SHP77 treated with DMSO at 0.1 percent for 48 hours (cell line): ENCODE results near the gene SPRED1.

ENCODE experiments used
- DNase-seq: peaks from one replicate; lab custom pipeline; 2025; lab: John Stamatoyannopoulos, UW

SPRED1 gene

GRCh38 chr15:38354315-38354929 lies 101.8 kb downstream of the SPRED1 start:
- peak; percentile 36 for DNase-seq

GRCh38 chr15:38362355-38362754 lies 109.7 kb downstream of the SPRED1 start:
- no peak for DNase-seq

GRCh38 chr15:38367476-38367875 lies 114.8 kb downstream of the SPRED1 start:
- DNase-seq: no peak

GRCh38 chr15:38369936-38370478 lies 117.4 kb downstream of the SPRED1 start:
- no peak for DNase-seq

GRCh38 chr15:38373016-38373415 lies 120.4 kb downstream of the SPRED1 start:
- no peak for DNase-seq

- no peak for DNase-seq
Measured at GRCh38 chr15:38374029-38374428, 121.4 kb downstream of the SPRED1 start.

GRCh38 chr15:38374556-38374955 lies 121.9 kb downstream of the SPRED1 start:
- DNase-seq: no peak

- no peak for DNase-seq
Measured at GRCh38 chr15:38376081-38376480, 123.4 kb downstream of the SPRED1 start.

GRCh38 chr15:38377636-38378035 lies 125.0 kb downstream of the SPRED1 start:
- DNase-seq: no peak

GRCh38 chr15:38378161-38378560 lies 125.5 kb downstream of the SPRED1 start:
- no peak for DNase-seq

- peak; percentile 17 for DNase-seq
Measured at GRCh38 chr15:38389924-38390542, 137.4 kb downstream of the SPRED1 start.

GRCh38 chr15:38391191-38391590 lies 138.6 kb downstream of the SPRED1 start:
- DNase-seq: no peak

- no peak for DNase-seq
Measured at GRCh38 chr15:38398134-38398533, 145.5 kb downstream of the SPRED1 start.

GRCh38 chr15:38401106-38401505 lies 148.5 kb downstream of the SPRED1 start:
- DNase-seq: no peak

GRCh38 chr15:38401701-38402100 lies 149.1 kb downstream of the SPRED1 start:
- no peak for DNase-seq

- no peak for DNase-seq
Measured at GRCh38 chr15:38406436-38406835, 153.8 kb downstream of the SPRED1 start.
